H1 (cell line): ENCODE results near the gene PTPN13. TPM values are rescaled to one million over a fixed set of nuclear protein-coding genes. Genes with fewer than 3 reads are reported as not detected.

Experiments
- CTCF ChIA-PET: fragments of 300-600 bp; sonication (Branson Sonifier 250); formaldehyde crosslinking; loops from one replicate; lab custom pipeline; 2021; ENCODE audit not compliant: partially characterized antibody; lab: Charles Lee
- POLR2A ChIA-PET: fragments of 300-600 bp; sonication (Branson Sonifier 250); formaldehyde crosslinking; loops from one replicate; lab custom pipeline; 2021; ENCODE audit warnings: inconsistent platforms; ENCODE audit not compliant: partially characterized antibody; lab: Charles Lee
- DNase-seq, 2 experiments: peaks; one replicate each; pipeline versions ENCODE4 v3.0.0 to v3.0.0-alpha.2; 2010 to 2022; ENCODE audit warnings: low spot score in 2 of 2, low read depth in 1 of 2, mixed read lengths in 1 of 2
- FAIRE-seq: peaks from 2 replicates; lab custom pipeline; 2011; peaks lifted over from hg19 to GRCh38; lab: Jason Lieb, UNC
- H2AFZ ChIP-seq: 2 replicates; pipeline ENCODE4 v1.8.1; 2012; ENCODE audit warnings: low read length, inconsistent platforms
- H2AK5ac ChIP-seq: 2 replicates; pipeline ENCODE4 v1.6.1; 2013; ENCODE audit warnings: low read depth, low read length
- H2BK120ac ChIP-seq: replicated peaks from 2 replicates; pipeline ENCODE3; 2013; ENCODE audit warnings: low read depth, low read length, inconsistent platforms
- H2BK12ac ChIP-seq: 2 replicates; pipeline ENCODE4 v1.6.1; 2013; ENCODE audit warnings: low read depth, low read length
- H2BK15ac ChIP-seq: 2 replicates; pipeline ENCODE4 v1.6.1; 2013; ENCODE audit warnings: low read length
- H2BK20ac ChIP-seq: 2 replicates; pipeline ENCODE4 v1.6.1; 2013; ENCODE audit warnings: low read length
- H2BK5ac ChIP-seq: 2 replicates; pipeline ENCODE4 v1.6.1; 2013; ENCODE audit warnings: low read depth, low read length
- H3K14ac ChIP-seq: 2 replicates; pipeline ENCODE4 v1.6.1; 2013; ENCODE audit warnings: inconsistent platforms; ENCODE audit not compliant: insufficient read length
- H3K18ac ChIP-seq: 2 replicates; pipeline ENCODE4 v1.6.1; 2013; ENCODE audit warnings: low read length; ENCODE audit errors: extremely low read depth
- H3K23ac ChIP-seq: 2 replicates; pipeline ENCODE4 v1.6.1; 2013; ENCODE audit warnings: inconsistent platforms; ENCODE audit not compliant: insufficient read length
- H3K23me2 ChIP-seq: 2 replicates; pipeline ENCODE4 v1.6.1; 2013; ENCODE audit warnings: low read depth, low read length
- H3K27ac ChIP-seq: 2 replicates; pipeline ENCODE4 v1.6.1; 2011; ENCODE audit warnings: low read depth, low read length, inconsistent platforms
- H3K27me3 ChIP-seq, 4 experiments: replicated peaks in 1 of 4; 1 replicate in 1 of 4; 2 replicates in 3 of 4; pipeline versions ENCODE4 v1.6.1 to v1.8.1; 2011 to 2013; ENCODE audit warnings: low read length in 3 of 4, mild to moderate bottlenecking in 3 of 4, inconsistent platforms in 2 of 4, mixed read lengths in 2 of 4, moderate library complexity in 1 of 4; ENCODE audit not compliant: control insufficient read depth in 3 of 4, insufficient read depth in 3 of 4; ENCODE audit errors: extremely low read depth in 1 of 4
- H3K36me3 ChIP-seq, 4 experiments: 2 replicates each; pipeline versions ENCODE4 v1.6.1 to v1.8.1; 2011 to 2013; ENCODE audit warnings: mild to moderate bottlenecking in 4 of 4, low read length in 3 of 4, moderate library complexity in 2 of 4, control low read depth in 1 of 4, inconsistent platforms in 1 of 4; ENCODE audit not compliant: insufficient read depth in 4 of 4, control insufficient read depth in 2 of 4
- H3K4ac ChIP-seq: replicated peaks from 2 replicates; pipeline ENCODE3; 2013; ENCODE audit warnings: low read length, low read depth, mixed read lengths, inconsistent platforms; ENCODE audit not compliant: insufficient read length
- H3K4me1 ChIP-seq, 4 experiments: replicated peaks in 1 of 4; 1 replicate in 1 of 4; 2 replicates in 3 of 4; pipeline versions ENCODE4 v1.6.1 to v1.8.1; 2011 to 2013; ENCODE audit warnings: low read length in 3 of 4, inconsistent platforms in 2 of 4, mixed read lengths in 1 of 4; ENCODE audit not compliant: insufficient read depth in 4 of 4, control insufficient read depth in 3 of 4
- H3K4me2 ChIP-seq, 2 experiments: 2 replicates each; pipeline versions ENCODE4 v1.6.1 to v1.8.1; 2011 to 2013; ENCODE audit warnings: low read depth in 2 of 2, low read length in 2 of 2, control low read depth in 1 of 2, inconsistent platforms in 1 of 2, mild to moderate bottlenecking in 1 of 2; ENCODE audit not compliant: insufficient read depth in 1 of 2
- H3K4me3 ChIP-seq, 4 experiments: fragments of 200-600, 300-600 bp in 1 of 4; sonication (generic), shearing (Covaris generic), sonication (Bioruptor Twin) in 1 of 4; 2 replicates each; pipeline versions ENCODE4 v1.5.1 to v1.8.1; 2011 to 2016; ENCODE audit warnings: low read length in 4 of 4, low read depth in 3 of 4, control low read depth in 2 of 4, inconsistent platforms in 2 of 4, mild to moderate bottlenecking in 2 of 4, mixed read lengths in 1 of 4, moderate library complexity in 1 of 4; ENCODE audit not compliant: insufficient read depth in 2 of 4; ENCODE audit errors: extremely low read depth in 1 of 4
- H3K56ac ChIP-seq: replicated peaks from 2 replicates; pipeline ENCODE3; 2013; ENCODE audit warnings: low read depth, mild to moderate bottlenecking, mixed read lengths, low read length, inconsistent platforms; ENCODE audit not compliant: insufficient read length
- H3K79me1 ChIP-seq: 2 replicates; pipeline ENCODE4 v1.6.1; 2013; ENCODE audit warnings: low read depth, low read length, control low read depth
- H3K79me2 ChIP-seq, 2 experiments: 2 replicates each; pipeline versions ENCODE4 v1.6.1 to v1.8.1; 2012 to 2013; ENCODE audit warnings: low read length in 2 of 2, mild to moderate bottlenecking in 2 of 2, inconsistent platforms in 1 of 2; ENCODE audit not compliant: insufficient read depth in 2 of 2, control insufficient read depth in 1 of 2
- H3K9ac ChIP-seq, 4 experiments: replicated peaks in 1 of 4; 1 replicate in 1 of 4; 2 replicates in 3 of 4; pipeline versions ENCODE4 v1.6.1 to v1.8.1; 2011 to 2013; ENCODE audit warnings: low read depth in 3 of 4, low read length in 3 of 4, control low read depth in 2 of 4, mild to moderate bottlenecking in 2 of 4, moderate library complexity in 2 of 4, inconsistent platforms in 1 of 4; ENCODE audit errors: extremely low read depth in 1 of 4
- H3K9me3 ChIP-seq, 2 experiments: 2 replicates each; pipeline versions ENCODE4 v1.6.1 to v1.8.1; 2012 to 2013; ENCODE audit warnings: mild to moderate bottlenecking in 2 of 2, moderate library complexity in 2 of 2, control low read depth in 1 of 2, inconsistent platforms in 1 of 2, low read depth in 1 of 2, low read length in 1 of 2, mixed read lengths in 1 of 2; ENCODE audit not compliant: insufficient read depth in 2 of 2
- H4K20me1 ChIP-seq, 2 experiments: replicated peaks in 1 of 2; 2 replicates each; pipeline versions ENCODE3 to v1.8.1; 2011 to 2013; ENCODE audit warnings: inconsistent platforms in 2 of 2, low read length in 2 of 2, mild to moderate bottlenecking in 1 of 2; ENCODE audit not compliant: insufficient read depth in 2 of 2, control insufficient read depth in 1 of 2
- H4K5ac ChIP-seq: 2 replicates; pipeline ENCODE4 v1.6.1; 2013; ENCODE audit warnings: low read length, low read depth, mixed read lengths, inconsistent platforms; ENCODE audit not compliant: insufficient read length
- H4K8ac ChIP-seq: 2 replicates; pipeline ENCODE4 v1.8.0; 2013; ENCODE audit warnings: mild to moderate bottlenecking, moderate library complexity, low read length, inconsistent platforms; ENCODE audit not compliant: insufficient read depth; ENCODE audit errors: extremely low read depth
- H4K91ac ChIP-seq: replicated peaks from 2 replicates; pipeline ENCODE3; 2013; ENCODE audit warnings: low read length, mixed read lengths, inconsistent platforms; ENCODE audit not compliant: insufficient read length
- BACH1 ChIP-seq: IDR thresholded peaks from 2 replicates; pipeline ENCODE4 v1.6.1; 2012; ENCODE audit warnings: low read length, improper control_type of control experiment
- EP300 ChIP-seq, 2 experiments: IDR thresholded peaks; 1 replicate in 1 of 2; 2 replicates in 1 of 2; pipeline ENCODE4 v1.6.1; 2011 to 2012; ENCODE audit warnings: low read depth in 2 of 2, low read length in 2 of 2, mild to moderate bottlenecking in 2 of 2, borderline replicate concordance in 1 of 2, inconsistent platforms in 1 of 2, moderate library complexity in 1 of 2
- NRF1 ChIP-seq: IDR thresholded peaks from 2 replicates; pipeline ENCODE4 v1.6.1; 2011; ENCODE audit warnings: mild to moderate bottlenecking, low read depth, low read length, improper control_type of control experiment
- RXRA ChIP-seq: IDR thresholded peaks from 2 replicates; pipeline ENCODE4 v1.6.1; 2011; ENCODE audit warnings: low read depth, mild to moderate bottlenecking, low read length, moderate library complexity; ENCODE audit not compliant: insufficient read depth
- WGBS, 2 experiments: shearing (Covaris generic) in 1 of 2; methylation state at CpG; one replicate each; pipeline versions ENCODE4 v1.1.6 to v1.1.7; 2013 to 2015; ENCODE audit warnings: low lambda C conversion rate in 2 of 2, mixed read lengths in 2 of 2, inconsistent platforms in 1 of 2, low coverage in 1 of 2, missing lambda C conversion rate in 1 of 2; ENCODE audit not compliant: insufficient replicate concordance in 2 of 2, insufficient coverage in 1 of 2, insufficient read length in 1 of 2; ENCODE audit errors: extremely low coverage in 1 of 2, missing lambda C conversion rate in 1 of 2; 5-methylcytosine and 5-hydroxymethylcytosine counted together
- polyA plus RNA-seq, 7 experiments: library from polyadenylated mRNA; depleted of rRNA in 3 of 7; stranded (reverse) in 5 of 7; unstranded in 2 of 7; fragments of >200 nt in 5 of 7; fragments of 200-250 nt in 2 of 7; gene quantifications; 1 replicate in 5 of 7; 2 replicates in 1 of 7; 4 replicates in 1 of 7; pipeline versions ENCODE4 v1.2.1 to v1.2.3, GENCODE V29; 2011 to 2013; ENCODE audit warnings: missing spikeins in 2 of 7, mixed read lengths in 2 of 7
- total RNA-seq: library from RNA; stranded (reverse); fragmentation: NEBNext Ultra II Directional; extraction: Animal tissue kit (Norgen Biotek cat#: 25700); gene quantifications from 2 replicates; pipeline ENCODE4 v1.2.1, GENCODE V29; 2021

The PTPN13 gene
- total and polyA plus RNA-seq, 2 of the 8 experiments (the other 6 are each of a cell fraction or from before 2014, with no cell fraction given): 12.7 to 57.9 TPM

- CTCF ChIA-PET: no interaction called here
- H3K4me3 ChIP-seq: no peak overlapping the region
- no peak overlapping the region for H3K18ac ChIP-seq
- no peak overlapping the region for H3K14ac ChIP-seq
- WGBS, 2 experiments: 97% methylated on average over 2 of the region's 2 CpGs; no CpG with 5 or more reads in 1 of the 2 experiments
- H3K4me1 ChIP-seq: no peaks in the 10 kb centered on the region
- no peak overlapping the region for H2BK120ac ChIP-seq
- peaks cover 0 to 2% of the 10 kb centered on the region in 2 experiments for H4K20me1 ChIP-seq
- H4K8ac ChIP-seq: no peak overlapping the region
- no peaks in the 10 kb centered on the region for H3K27me3 ChIP-seq
- H2BK12ac ChIP-seq: no peak overlapping the region
- H3K27ac ChIP-seq: no peak overlapping the region
- peaks cover 0 to 12% of the 10 kb centered on the region in 2 experiments; a peak in 1 of 4 replicates for H3K9me3 ChIP-seq
- no peaks in the 10 kb centered on the region for H3K23me2 ChIP-seq
- H3K4ac ChIP-seq: no peak overlapping the region
- no peak overlapping the region for H3K56ac ChIP-seq
- no peak overlapping the region for H2BK5ac ChIP-seq
- no peak overlapping the region for H2AK5ac ChIP-seq
- no peak overlapping the region for H2BK15ac ChIP-seq
- TF ChIP-seq NRF1 (no peak), BACH1 (no peak), RXRA (no peak), EP300 (IDR thresholded peaks at IDR 0.05; ENCODE audit: borderline replicate concordance in 1 of 2, low read depth in 2 of 2, low read length in 2 of 2) (no peak)
- no peak overlapping the region for H3K23ac ChIP-seq
- H3K4me2 ChIP-seq: no peak overlapping the region
- H3K79me1 ChIP-seq: peaks cover 2% of the 10 kb centered on the region; the same call in 1 of the 2 replicates
- POLR2A ChIA-PET: no interaction called here
- H3K36me3 ChIP-seq: peaks cover 0 to 3% (median 0%) of the 10 kb centered on the region in 4 experiments; a peak in 1 of 8 replicates
- H4K91ac ChIP-seq: no peak overlapping the region
- FAIRE-seq (no peak), DNase-seq (no peak)
- H3K9ac ChIP-seq: no peak overlapping the region
- no peak overlapping the region for H4K5ac ChIP-seq
- H3K79me2 ChIP-seq: peaks cover 0 to 6% of the 10 kb centered on the region in 2 experiments; a peak in 2 of 4 replicates
- no peak overlapping the region for H2BK20ac ChIP-seq
- H2AFZ ChIP-seq: no peak overlapping the region
These were observed 66.3 kb downstream of the PTPN13 start for GRCh38 chr4:86660401-86660800.
